ENCODE data around the gene B4GALT6.
A peak's percentile ranks its signal among the peaks of the same experiment; 100 is the strongest.

The B4GALT6 gene

DNA sequence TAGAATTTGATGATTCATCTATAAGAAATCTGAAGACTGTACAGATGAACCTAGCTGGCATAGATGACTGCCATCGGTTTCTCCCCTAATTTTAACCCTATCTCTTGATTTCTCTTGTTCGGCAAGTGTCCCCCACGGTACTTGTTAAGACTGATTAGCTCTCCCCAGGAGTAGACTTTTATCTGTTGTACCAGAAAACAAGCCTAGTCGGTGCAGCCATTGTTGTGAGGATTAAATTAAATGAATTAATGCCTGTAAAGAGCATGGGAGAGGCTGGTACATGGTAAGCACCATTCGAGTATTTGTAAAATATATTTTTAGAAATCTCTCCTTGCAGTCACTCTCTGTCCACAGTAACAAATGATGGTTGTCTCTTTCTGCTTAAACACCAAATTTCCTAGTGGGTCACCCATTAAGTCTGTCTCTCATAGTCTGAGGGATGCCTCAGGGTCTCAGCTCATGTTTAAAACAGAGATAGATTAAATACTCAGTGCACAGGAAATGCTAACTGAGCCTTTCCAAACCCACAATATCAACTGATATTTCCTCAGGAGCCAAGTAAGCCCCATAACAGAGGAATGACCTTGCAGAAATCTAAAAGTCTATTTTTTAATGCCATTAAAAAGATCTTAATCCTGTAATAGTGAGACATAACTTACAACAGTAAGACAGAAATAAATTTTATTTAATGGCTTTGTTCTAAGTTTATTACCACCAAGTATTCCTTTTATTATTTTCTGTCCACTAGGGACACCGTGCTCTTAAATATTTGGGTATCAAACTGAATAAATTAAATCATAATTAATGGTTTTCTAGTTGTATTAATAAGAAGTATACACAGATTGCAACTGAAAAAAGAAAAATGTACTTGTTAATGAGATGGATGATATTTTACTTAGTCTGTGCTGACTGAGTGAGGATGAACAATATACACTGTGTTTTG lies 2.9 kb upstream of the B4GALT6 start:
- DNase-seq, result no peak

DNA sequence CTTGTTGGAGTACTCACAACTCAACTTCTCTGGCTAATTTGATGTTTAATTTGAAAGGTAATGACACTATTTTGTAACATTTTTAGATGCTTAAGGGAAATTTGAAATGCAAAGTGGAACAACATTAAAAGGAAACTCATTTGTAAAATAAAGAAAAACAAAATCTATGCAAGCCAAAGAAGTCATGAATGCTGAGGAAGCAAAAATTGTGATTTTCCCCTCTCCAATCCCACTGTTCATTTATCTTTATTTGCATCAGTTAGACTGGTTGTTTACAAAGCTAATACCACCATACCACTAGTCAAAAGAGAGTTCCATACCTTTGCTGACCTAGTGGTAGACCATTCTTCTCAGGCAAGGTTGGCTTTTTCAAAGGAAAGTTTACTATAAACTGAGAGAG lies 2.2 kb upstream of the B4GALT6 start:
- no peak for DNase-seq

DNA sequence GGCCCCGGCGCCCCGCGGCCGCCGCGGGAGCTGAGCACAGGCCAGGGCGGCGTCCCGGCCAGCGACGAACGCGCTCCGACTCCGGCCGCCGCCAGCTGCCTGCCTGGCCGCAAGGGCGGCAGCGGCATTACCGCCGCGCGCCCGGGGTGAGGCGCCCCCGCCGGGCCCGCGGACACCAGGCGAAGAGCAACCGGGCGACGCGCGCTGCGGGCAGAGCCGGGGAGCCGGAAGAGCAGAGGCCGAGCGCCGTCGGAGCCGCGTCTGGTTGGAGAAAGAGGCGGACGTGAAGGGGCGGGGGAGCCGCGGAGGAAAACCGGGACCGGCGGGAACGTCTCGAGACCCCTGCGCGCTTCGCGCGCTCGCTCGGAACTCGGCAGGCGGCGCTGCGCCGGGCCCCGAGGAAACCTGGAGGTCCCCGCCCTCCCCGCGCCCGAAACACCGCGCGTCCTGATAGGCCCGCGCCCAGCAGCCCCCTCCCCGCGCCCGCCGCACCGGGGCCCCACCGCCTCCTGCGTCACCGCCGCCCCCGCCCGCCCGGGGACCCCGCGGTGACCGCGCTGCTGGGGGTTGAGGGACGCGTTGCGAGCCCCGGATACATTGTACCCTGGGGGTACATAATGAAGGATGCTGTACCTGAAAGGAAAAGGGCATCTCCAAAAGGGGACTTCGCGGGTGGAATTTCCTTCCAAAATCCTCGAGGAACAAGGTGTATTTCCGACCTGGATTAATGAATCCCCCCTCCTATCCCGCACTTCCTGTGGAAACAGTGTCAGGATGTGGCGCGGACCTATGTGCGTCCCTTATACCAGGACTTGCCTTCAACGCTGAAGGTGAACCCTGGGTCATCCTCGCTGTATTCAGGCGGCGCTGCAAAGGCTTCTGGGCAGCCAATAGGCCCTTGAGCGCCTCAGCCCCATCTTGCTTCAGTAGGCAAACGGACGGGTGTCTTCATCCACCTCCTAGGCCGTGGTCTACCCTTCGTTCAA lies 1.0 kb upstream of the B4GALT6 start:
- peak; percentile 55 for DNase-seq

DNA sequence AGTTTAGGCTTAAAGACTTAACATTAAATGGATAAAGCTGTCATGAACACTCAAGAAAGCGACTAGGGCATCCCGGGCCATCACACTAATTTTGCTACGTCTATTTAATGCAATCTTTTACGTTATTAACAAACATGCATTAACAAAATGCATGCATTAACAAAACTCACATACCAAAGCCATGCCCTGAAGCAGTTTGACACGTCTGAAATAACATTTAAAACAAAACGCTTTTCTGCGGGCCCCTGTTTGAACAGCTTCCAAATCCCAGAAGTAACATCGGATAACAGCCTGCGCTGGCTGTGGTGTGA lies 458 bp downstream of the B4GALT6 start:
- DNase-seq, result no peak

DNA sequence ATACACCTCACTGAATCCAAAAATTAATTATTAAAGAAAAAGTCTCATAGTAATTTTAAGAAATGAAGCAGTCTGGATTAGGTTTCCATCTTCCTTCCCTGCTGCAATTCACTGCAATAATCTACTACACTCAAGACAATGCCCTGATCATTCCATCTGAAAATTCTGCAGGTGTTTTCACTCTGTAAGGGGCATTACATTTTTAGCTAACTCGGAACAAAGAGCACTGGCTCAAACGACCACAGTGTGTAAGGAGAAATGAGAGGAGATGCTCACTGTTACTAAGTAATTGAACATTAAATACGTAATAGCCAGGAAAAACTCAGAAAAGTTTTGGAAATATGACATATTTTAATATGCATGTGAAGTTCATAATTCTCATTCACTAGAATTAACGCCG lies 1.3 kb downstream of the B4GALT6 start:
- DNase-seq, result no peak

DNA sequence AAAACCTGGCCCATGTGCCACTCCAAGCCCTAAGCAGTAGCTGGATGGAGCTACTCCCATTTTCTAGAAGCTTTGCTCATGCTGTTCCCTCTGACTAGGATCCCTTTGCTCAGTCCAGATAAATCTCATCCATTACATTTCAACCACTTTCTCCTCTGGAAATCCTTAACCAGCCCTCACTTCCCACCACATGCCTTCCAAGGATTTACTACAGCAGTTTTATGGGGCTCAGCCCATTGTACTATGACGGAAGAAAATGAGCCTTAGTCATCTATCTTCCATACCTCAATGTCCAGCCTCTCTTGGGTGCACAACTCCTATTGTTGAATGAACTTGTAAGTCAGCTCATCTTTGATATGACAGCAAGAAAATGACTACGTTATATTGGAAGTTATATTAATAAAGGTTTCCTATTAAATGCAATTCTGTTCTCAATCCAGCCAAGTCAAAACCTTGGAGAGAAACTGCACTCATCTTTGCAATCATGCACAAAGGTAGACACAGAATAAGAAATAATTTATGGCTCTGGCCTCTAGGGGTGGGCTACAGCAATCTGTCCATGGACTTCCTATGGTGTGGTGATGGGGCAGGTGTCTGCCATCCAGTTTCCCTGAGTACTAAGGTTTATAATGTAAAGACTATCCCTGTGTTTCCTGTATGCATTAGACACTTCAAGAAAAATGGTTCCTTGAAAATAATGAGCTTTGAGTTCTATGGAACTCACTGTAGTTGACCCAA lies 3.4 kb downstream of the B4GALT6 start:
- no peak for DNase-seq

DNA sequence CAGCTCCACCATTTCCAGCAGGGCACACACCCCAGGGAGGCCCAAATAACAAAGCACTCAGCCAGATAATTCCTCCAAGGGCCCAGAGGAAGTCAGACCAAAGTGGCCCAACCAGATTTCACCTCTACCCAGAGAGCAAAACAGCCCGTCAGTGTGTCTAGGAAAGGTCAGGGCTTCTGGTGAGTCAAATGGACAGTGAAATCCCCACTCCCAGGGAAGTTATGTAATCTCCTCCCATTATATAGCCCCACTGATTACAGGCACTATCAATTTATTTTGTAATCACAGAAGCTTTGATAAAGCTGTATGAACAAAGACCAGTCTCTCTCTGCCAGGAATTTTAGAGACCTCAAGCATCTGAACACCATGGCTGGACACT lies 4.0 kb downstream of the B4GALT6 start:
- DNase-seq, result no peak

DNA sequence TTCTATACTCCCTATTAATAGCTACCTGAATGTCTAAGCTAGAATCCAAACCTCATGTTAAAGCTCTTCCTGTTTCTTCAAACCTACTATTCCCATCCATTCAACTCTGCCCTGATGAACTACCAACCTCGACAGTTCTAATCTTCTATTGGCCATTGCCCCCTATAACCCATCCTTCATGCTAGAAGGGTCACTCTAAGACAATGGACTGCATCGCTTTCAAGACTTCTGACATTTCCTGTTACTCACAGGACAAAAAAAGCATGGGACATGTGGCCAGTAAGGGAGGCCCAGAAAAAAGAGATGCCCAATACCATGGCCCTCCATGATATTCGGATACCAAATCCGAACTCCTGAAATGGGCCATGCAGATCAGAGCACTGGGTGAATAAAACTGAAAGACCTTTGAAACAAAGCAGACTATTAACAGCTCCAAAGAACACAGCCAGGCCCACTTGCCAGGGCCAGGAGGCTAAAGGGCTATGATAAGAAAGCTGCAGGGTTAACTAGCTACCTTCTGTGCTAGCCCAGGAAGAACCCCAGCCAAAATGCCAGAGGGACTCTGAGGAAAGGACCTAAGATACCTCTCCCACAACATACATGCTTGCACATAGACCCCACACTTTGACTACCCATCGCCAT lies 4.5 kb downstream of the B4GALT6 start:
- DNase-seq, result no peak

DNA sequence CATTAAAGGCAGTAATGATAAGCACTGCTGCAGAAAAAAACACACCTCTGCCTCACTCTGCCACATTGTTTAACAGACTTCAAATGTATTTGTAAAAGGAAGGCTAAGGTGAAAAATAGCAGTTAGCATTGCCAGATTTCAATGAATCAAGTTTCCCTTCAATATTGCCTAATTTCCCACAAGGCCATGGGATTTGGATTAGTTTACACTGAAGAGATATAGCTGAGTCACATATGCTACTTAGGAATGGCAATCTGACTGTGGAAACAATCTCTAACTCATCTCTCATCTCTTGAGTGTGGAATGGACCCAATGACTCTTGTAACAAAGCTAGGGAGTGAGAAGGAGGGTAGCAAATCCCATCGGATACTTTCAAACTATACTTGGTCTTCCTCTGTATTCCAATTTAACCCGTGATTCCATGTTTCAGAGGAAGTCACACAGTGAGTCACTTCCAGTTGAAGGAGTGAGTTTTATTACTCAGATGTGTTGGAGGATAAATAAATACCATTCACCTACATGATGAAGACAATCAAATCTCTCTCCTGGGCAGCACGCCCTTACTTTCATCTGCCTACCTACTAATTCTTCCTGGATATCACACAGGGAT lies 5.1 kb downstream of the B4GALT6 start:
- DNase-seq, result no peak

DNA sequence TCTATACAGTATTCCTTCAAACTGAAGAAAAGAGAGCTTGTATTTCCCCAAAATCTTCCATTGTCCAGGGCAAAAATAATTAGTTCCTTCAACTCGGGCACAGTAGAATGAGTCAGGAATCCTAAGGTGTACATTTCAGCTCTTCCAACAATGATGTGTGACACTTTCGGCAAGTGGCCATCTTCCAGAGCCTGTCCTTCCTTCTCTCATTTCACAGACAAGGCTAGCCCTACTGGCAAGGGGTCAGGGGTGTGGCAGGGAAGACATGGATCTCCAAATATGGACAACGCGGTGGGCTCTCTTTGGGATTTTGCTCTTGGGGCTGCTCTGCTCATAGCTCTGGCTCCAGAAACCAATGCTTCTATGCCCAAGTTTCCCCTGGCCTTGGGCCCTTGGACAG lies 6.0 kb downstream of the B4GALT6 start:
- no peak for DNase-seq

DNA sequence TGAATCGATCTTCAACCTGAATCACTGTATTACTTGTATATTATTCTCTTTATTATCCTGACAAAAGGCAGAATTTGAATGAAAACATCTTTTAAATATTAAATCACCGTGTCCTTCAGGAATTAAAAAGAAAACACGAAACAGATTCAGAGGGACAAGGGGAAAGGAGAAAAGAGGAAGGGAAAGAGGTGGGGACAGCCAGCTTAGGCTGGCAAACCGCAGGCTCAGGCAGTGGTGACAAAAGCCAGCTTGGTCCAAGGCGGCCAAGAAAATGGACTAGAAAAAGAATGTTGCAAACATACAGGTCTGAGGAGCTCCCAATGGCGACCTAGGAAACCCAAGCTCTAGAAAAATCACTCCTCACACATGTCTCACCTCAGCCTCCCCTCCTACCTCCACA lies 6.8 kb downstream of the B4GALT6 start:
- no peak for DNase-seq

DNA sequence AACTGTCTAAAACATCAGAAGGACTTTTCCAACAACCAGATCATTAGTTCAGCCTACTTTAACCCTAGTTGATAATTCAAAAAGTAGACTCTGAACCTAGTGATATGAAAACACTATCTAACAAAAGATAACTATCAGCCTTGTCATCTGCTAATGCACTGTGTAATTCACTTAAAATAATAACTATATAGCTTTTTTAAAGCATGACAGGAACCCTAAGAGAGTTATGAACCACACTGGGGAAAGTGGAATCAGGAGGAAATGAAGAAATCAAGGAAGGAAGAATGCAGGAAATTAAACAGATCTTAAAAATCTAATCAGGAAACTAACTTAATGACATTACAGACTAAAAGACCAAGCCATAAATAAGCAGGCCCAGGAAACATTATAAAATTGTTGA lies 9.0 kb downstream of the B4GALT6 start:
- no peak for DNase-seq

DNA sequence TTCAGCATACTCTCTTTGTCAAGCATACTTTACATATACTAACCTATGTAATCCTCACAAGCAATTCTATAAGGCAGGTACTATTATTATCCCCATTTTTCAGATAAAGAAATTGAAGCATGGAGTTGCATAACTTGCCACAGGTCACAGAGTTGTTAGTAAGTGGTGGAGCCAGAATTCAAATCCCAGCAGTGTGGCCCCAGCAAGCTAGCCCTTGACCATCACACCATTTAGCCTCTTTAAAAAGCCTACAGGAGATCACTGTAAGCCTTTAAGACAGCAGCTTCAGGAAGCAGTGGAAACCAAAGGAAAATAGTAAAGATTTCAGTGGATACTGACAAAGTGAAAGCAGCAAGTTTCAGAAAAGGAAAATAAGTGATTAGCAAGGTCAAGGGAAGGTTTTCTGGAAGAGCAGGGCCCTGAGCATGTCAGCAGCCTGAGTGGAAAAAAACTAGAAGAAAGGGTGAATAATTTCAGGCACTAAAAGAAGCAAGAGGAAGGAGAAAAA lies 11.7 kb downstream of the B4GALT6 start:
- DNase-seq, result no peak

DNA sequence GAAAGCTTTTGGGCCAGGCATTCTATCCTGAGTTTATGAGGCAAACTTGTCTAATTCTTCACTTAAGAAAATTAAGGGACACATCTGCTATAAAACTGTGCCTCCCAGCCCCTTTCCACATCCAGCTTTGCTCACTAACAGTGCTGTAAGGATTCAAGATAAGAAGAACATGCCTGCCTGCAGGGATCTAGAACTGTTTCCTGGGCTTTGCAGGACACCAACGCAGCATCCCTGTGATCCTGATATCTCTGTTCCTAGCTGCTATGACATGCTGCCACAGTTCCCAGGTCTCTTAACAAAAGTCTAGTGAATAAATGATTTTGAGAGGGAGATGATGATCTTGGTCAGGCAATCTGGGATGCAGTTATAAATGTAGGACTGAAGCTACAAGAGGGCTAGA lies 12.4 kb downstream of the B4GALT6 start:
- no peak for DNase-seq

DNA sequence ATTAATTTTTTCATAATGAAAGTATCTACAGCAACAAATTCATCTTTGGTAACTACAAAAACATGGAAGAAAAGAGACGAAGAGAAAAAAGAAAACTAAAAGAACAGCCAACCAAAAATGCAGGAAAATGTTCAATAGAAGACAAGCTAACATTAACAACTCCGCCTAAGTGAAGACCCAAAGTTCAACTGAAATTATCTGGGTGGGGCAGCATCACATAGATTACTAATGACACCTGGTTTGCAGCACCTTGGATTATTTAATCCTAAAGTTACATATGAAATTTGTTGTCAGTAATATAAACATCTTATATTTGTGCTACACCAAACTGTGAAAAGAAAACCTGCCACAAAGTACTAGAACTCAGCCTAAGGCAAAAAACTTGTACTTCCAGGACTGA lies 14.8 kb downstream of the B4GALT6 start:
- no peak for DNase-seq

DNA sequence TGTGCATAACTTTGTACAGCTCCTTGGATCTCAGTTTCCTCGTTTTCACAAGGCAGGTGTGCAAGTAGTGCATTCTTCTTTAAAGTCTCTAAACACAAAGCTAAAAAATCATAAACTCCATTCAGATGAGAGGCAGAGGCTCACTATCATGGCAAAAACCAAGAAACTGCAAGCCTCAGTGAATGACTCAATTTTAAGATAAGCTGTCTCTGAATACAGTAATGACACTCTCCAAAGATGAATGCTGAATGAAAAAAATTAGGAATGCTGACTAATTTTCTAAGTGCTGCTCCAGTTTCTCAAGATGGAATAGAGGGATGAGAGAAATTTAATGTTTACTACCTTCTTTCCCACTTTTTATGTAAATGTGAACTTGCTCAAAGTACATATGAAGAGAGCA lies 17.2 kb downstream of the B4GALT6 start:
- DNase-seq, result no peak

DNA sequence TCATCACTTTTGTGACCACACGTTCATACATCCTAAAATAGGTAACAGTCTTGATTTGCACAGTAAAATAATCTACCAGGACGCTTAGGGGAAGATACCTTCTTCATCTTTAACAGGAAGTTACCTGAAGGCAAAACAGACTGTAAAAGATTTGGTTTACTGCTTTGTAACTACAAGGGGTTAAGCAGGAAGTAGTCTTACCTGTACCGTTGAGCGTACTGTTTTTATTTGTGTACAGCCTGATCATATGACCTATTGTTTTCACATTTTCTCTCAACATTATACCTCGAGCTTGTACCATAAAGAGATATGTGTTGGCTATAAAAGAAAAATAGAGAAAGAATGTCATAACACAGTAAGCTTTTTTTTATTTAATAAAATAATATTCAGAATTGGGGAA lies 18.3 kb downstream of the B4GALT6 start:
- DNase-seq, result no peak

DNA sequence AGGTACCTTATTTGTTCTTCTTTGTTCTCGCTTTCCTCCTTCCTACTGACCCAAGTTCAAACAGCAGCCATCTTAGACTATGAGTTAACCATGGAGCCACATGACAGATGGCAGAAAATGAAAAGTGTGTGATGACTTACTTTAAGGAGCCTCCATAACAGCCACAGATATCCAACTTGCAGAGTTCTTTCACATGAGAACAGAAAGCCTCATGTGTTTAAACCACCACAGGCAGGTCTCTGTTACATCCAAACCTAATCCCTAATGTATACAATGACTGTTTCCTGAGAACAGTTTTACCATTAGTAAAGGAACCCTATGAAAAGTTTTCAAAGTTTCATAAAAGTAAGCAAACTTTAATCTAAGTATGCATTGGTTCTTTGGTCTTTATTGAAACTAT lies 20.3 kb downstream of the B4GALT6 start:
- no peak for DNase-seq

DNA sequence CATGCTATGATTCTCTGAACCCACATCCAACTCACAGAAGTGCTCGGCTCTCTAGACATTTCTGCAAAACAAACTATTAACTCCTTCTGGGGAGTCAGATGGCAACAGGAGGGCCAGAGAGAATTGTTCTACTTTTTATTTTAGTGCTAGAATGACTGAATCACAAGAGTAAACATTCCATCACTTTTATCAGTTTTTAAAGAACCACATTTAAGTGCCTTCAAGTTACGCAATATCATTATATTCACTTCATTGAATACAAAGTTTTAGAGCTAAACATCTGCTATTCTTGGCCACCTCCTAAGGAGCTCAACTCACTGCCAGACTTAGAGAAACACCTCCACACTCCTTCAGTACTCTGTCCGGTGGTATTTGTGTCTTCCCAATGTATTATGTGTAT lies 22.4 kb downstream of the B4GALT6 start:
- no peak for DNase-seq

DNA sequence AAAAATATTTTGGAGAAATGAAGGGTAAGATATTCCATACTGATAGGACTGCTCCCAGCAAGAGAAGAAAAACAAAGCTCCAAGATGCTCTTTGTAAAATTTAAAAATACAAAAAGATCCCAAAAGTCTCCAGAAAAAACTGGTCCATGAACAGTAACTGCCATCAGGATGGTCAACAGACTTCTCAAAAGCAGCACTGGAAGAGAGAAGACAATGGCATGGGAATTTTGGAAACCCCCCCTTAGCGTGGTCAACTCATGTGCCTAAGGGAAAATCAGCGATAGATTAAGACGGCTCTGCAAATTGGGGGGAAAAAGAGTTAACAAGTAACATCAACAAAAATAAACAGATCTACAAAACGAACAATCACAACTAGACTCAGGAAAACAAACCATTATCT lies 23.6 kb downstream of the B4GALT6 start:
- no peak for DNase-seq

DNA sequence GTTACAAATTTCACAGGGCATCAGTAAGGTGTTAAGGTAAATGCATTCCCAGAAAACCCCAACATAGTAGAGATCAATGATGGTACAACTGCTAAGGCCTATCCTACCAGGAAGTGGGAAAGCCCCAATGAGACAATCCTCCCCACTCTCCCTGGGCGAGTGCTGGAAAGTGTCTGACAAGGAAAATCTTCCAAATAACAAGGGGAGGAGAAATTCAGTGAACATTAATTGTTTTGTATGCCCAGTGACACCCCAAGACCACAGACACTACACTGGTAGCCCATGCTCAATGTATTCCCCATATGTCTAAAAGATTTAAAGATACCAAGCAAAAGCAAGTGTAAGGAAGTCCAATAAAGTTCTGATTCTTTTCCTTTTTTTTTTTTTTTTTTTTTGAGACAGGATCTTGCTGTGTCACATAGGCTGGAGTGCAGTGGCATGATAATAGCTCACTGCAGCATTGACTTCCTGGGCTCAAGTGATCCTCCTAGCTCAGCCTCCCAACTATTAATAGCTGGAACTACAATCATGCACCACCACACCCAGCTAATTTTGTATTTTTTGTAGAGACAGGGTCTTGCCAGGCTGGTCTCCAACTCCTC lies 24.7 kb downstream of the B4GALT6 start:
- no peak for DNase-seq

Data from NK-92 treated with Interleukin-12 subunit alpha and Interleukin-12 subunit beta, amount 100 ng/mL, for 24 hours (cell line).